GM19438 (cell line): ENCODE measurements around the gene CTNND2.
"Not testable (repeated sequence)": the region's sequence is repeated elsewhere in the genome, so short reads cannot be mapped to it uniquely, and the experiment has no call there.

ENCODE experiments used
- ATAC-seq: cut with Tn5 transposase; IDR thresholded peaks from one replicate; pipeline ENCODE4 v1.9.1; 2021; ENCODE audit warnings: low read depth; ENCODE audit not compliant: unreplicated experiment

CTNND2 gene

DNA sequence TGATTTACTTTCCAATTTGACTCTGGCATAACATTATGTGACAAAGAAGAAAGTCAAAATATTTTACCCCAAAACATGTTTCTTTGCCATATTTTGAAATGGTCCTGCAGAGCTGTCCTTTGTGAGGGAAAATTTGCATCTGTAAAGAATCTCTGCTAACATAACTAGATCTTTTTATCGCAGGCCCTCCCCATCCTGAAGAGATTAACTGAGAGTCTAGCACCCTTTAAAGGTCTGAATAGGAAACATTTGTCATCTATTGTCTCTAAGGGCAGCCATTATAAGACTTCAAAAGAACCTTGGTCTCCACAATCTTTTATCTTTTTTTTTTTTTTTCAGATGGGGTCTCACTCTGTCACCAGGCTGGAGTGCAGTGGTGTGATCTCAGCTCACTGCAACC, 838.5 kb downstream of the CTNND2 start:
- ATAC-seq, result not testable (repeated sequence)

- no peak for ATAC-seq
These were observed 839.3 kb downstream of the CTNND2 start for GRCh38 chr5:11064763-11065450.

DNA sequence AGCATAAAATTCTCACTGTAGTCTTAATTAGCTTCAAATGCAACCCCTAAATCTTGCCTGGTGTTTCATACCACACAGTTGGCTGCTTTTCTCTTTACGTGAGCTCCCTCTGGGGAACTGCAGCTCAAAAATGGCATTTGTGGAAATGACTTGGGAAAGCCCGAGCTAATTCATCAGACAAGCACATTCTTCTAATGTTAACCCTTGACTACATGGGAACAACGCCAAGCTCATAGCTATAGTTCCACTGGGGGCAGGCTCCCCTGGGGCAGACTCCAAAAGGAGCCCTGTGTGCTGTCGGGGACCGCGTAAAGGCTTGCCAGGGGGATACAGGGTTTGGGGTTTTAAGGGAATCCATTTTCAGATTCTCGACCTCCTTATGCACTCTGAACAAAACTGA, 841.8 kb downstream of the CTNND2 start:
- no peak for ATAC-seq

GRCh38 chr5:11056560-11056959, 847.7 kb downstream of the CTNND2 start:
- no peak for ATAC-seq

GRCh38 chr5:11054014-11054413, 850.2 kb downstream of the CTNND2 start:
- no peak for ATAC-seq

- no peak for ATAC-seq
These were observed 851.4 kb downstream of the CTNND2 start for GRCh38 chr5:11052871-11053270.

DNA sequence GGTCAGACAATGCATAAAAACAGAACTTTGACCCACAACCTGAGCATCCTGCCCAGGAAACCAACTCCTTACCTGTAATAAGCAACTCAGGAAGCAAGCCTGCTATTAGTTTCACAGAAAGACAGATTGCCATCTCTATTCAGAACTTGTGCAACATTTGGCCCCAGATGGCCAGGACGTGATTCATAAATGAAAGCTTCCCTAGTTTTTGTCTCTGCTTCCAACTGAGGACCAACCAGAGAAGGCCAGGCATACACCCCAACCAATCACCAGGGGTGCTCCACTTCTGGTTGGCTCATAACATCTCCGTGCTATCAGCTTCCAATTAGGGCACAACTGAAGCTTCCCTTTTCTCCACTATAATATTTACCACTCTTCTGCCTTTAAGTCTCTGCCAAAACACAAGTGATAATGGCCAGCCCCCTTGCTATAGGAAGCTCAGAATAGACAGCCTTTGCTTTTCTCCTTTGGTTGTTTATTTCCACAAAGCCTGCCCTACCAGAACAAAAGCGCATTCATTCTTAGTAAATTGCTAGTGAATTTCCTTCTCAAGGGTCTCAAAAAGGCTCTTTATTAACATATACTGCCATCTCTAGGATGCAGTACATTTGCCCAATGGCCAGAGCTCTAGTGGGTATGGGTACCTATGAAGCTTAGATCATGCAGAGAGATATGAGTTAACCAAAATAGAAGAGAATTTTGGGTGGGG, 853.5 kb downstream of the CTNND2 start:
- no peak for ATAC-seq

- ATAC-seq, result no peak
These were observed 855.5 kb downstream of the CTNND2 start for GRCh38 chr5:11048760-11049159.

DNA sequence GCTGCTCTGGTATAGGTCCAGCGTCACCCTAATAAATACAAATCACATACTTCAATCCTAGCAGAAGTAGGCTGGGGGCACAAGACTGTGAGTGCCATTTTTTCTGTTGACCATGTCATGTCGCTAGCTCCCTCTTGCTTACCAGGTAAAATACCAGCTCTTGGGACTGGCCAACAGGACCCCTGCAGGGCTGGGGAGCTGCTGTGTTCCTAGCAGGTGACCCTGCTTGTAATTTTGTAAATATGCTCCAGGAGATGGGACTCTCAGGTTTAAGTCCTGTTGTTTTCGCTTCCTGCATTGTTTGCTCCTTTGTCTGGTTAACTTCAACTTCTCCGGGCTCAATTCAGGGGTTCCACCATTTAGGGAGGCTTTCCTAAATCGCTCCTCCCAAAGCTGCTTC, 856.6 kb downstream of the CTNND2 start:
- ATAC-seq, result no peak

- ATAC-seq, result no peak
These were observed 857.2 kb downstream of the CTNND2 start for GRCh38 chr5:11047030-11047429.

DNA sequence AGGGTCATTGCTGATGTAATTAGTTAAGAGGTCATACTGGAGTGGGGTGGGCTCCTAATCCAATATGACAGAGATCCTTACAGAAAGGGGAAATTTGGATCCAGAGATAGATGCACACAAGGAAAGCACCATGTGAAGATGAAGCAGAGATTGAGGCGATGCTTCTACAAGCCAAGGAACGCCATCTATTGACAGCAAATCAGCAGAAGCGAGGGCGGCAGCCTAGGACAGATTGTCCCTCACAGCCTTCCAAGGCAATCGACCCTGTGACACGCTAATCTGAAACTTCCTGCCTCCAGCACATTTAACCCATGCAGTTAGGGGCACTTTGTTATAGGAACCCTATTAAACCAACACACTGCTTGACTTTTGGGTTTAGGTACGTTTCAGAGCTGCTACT, 858.1 kb downstream of the CTNND2 start:
- no peak for ATAC-seq

DNA sequence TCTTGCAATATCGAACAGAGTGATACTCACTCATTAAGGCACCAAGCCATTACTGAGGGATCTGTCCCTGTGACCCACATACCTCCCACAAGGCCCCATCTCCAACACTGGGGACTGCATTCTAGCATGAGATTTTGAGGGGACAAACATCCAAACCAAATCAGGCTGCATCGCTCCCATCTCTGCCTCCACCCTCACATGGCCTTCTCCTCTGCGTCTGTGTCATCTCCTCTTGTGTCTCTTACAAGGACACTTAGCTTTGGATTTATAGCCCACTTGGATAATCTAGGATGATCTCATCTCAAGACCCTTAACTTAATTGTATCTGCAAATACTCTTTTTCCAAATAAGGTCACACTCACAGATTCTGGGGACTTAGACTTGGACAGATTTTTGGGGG, 858.8 kb downstream of the CTNND2 start:
- no peak for ATAC-seq

DNA sequence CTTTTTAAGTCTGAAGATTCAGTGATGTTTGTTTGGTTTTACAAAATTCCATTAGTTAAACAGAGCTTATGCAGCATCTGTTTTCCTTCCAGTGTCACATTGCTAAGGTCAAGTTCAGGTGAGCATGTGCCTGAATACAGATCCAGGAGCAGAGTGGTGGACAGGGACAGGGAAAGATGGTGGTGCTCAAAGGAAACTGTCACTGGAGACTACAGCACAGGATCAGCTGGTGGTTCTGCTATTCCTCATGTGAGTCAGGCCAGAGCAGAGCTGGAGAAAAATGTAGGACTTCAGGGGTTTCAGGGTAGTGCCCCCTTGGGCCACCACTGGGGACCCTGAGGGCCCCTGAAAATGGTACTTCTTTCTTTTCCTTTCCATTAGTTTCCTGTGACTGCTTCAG, 859.7 kb downstream of the CTNND2 start:
- ATAC-seq, result no peak

GRCh38 chr5:11043881-11044280, 860.4 kb downstream of the CTNND2 start:
- ATAC-seq, result no peak

GRCh38 chr5:11040345-11040744, 863.9 kb downstream of the CTNND2 start:
- no peak for ATAC-seq

- no peak for ATAC-seq
These were observed 865.5 kb downstream of the CTNND2 start for GRCh38 chr5:11038772-11039171.

GRCh38 chr5:11037941-11038340, 866.3 kb downstream of the CTNND2 start:
- no peak for ATAC-seq

DNA sequence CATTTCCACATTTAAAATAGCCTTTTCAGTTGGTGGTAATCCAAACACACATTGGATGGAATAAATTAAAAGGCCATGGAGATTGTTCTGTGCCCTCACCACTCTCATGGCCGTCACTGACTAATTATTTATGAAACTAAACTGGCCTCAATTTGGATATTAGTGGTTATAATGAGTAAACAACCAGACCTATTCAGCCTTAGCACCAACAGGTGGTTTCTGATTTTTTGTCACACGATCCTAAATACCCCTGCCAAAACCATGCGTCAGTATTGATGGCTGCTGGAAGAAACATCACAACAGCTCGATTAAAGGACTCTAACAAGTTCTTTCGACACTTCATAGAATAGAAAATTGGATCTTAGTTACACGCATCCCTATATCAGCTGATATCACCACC, 867.2 kb downstream of the CTNND2 start:
- ATAC-seq, result no peak

- ATAC-seq, result no peak
These were observed 873.6 kb downstream of the CTNND2 start for GRCh38 chr5:11030671-11031070.

GRCh38 chr5:11027660-11028059, 876.6 kb downstream of the CTNND2 start:
- ATAC-seq, result no peak

- ATAC-seq, result no peak
These were observed 877.7 kb downstream of the CTNND2 start for GRCh38 chr5:11026543-11026942.

GRCh38 chr5:11023945-11024344, 880.3 kb downstream of the CTNND2 start:
- ATAC-seq, result no peak
